Measurements from ENCODE around the gene TUBGCP2.

TUBGCP2 gene

GRCh38 chr10:133308421-133309099 lies at the start of gene TUBGCP2, which contains the start of gene ZNF511:
TSS of gene TUBGCP2 (minus strand) at chr10:133308872. CDS start at chr10:133302941, 5,931 bp downstream.
TSS of gene ZNF511 (plus strand) at chr10:133308914. CDS start at chr10:133308944, 30 bp downstream.
- DNase-seq, result peak; percentile 77

GRCh38 chr10:133357285-133358161 lies 48.9 kb upstream of the TUBGCP2 start, which contains the start of gene FUOM:
TSS of gene FUOM (minus strand) at chr10:133358019. CDS start at chr10:133358007, 12 bp downstream.
- DNase-seq, result peak; percentile 61

- DNase-seq, result no peak
Observed at GRCh38 chr10:133356549-133357284, 48.0 kb upstream of the TUBGCP2 start.

- no peak for DNase-seq
Observed at GRCh38 chr10:133355991-133356390, 47.3 kb upstream of the TUBGCP2 start.

GRCh38 chr10:133355266-133355665 lies 46.6 kb upstream of the TUBGCP2 start:
- DNase-seq, result no peak

GRCh38 chr10:133354672-133355240 lies 46.1 kb upstream of the TUBGCP2 start:
- no peak for DNase-seq

- DNase-seq, result no peak
Observed at GRCh38 chr10:133353988-133354605, 45.4 kb upstream of the TUBGCP2 start.

- DNase-seq, result no peak
Observed at GRCh38 chr10:133353202-133353959, 44.7 kb upstream of the TUBGCP2 start.

GRCh38 chr10:133351408-133352318 lies 43.0 kb upstream of the TUBGCP2 start:
- DNase-seq, result no peak

GRCh38 chr10:133350950-133351329 lies 42.3 kb upstream of the TUBGCP2 start:
- DNase-seq, result no peak

GRCh38 chr10:133350283-133350949 lies 41.7 kb upstream of the TUBGCP2 start:
- no peak for DNase-seq

- DNase-seq, result no peak
Observed at GRCh38 chr10:133349577-133350011, 40.9 kb upstream of the TUBGCP2 start.

GRCh38 chr10:133349160-133349568 lies 40.5 kb upstream of the TUBGCP2 start:
- no peak for DNase-seq

- DNase-seq, result no peak
Observed at GRCh38 chr10:133347710-133348517, 39.2 kb upstream of the TUBGCP2 start.

GRCh38 chr10:133346413-133346812 lies 37.7 kb upstream of the TUBGCP2 start:
- DNase-seq, result no peak

- no peak for DNase-seq
Observed at GRCh38 chr10:133344236-133344635, 35.6 kb upstream of the TUBGCP2 start.

- DNase-seq, result no peak
Observed at GRCh38 chr10:133343558-133343957, 34.9 kb upstream of the TUBGCP2 start.

- DNase-seq, result no peak
Observed at GRCh38 chr10:133342942-133343341, 34.3 kb upstream of the TUBGCP2 start.

- no peak for DNase-seq
Observed at GRCh38 chr10:133341983-133342382, 33.3 kb upstream of the TUBGCP2 start.

Data from fibroblast of upper back skin (primary cell).